GM18868 (cell line): ENCODE data around the gene CYBC1.
A peak's percentile ranks its signal among the peaks of the same experiment; 100 is the strongest.
"Not testable (repeated sequence)": the region's sequence is repeated elsewhere in the genome, so short reads cannot be mapped to it uniquely, and the experiment has no call there.

Source experiments
- ATAC-seq: cut with Tn5 transposase; IDR thresholded peaks from one replicate; pipeline ENCODE4 v1.9.1; 2021; ENCODE audit warnings: mild to moderate bottlenecking, moderate library complexity; ENCODE audit not compliant: unreplicated experiment

The CYBC1 gene

DNA sequence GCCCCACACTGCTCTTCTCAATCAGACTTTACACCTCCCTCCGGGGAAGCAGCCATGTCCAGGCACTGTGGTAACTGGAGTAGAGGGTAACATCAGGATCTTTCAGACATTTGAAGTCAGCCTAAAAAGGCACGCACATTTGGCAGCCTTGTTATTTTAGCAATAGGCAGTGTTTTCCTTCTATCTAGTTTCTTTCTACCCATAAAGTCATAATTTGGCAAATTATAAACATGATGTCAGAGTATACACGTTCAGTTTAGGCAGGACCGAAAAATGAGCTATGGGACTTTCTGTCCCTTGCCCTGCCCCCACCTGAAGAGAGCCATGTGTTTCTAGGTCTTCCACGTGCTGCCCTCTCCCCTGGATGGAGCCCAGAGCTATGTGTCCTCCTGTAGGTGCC, 29.1 kb upstream of the CYBC1 start:
- ATAC-seq, result no peak

DNA sequence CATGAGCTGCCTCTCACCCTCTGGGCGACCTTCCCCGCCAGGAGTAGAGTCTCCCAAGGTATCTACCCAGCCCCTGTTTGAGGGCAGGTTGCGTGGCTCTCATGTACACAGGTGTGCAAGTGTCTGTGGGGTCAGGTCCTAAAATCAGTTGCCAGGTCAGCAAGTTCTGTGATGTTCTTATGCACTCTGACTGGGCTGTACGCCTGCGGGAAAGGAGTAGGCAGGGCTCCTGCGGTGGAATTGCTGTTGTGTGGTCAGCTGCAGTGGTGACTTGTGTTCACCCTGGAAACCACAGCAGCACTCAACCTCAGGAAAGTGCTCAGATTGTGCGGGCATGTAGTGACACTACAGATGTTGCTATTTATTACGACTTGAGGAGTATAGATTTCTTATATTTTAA, 27.4 kb upstream of the CYBC1 start:
- no peak for ATAC-seq

DNA sequence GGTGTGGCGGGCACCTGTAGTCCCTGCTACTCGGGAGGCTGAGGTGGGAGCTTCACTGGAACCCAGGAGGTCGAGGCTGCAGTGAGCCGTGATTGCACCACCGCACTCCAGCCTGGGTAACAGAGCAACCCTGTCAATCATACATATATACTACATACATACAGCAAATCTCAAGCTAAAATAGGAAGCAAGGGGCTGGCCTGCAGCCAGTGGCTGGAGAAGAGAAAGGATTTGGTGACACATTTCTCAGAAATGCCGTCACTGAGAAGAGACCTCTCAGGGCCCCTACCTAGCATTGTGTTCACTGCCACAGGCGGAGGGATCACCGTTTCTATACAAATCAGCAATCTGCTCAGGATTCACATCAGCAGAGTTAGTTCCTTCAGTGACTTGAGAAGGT, 24.9 kb upstream of the CYBC1 start:
- ATAC-seq, result no peak

DNA sequence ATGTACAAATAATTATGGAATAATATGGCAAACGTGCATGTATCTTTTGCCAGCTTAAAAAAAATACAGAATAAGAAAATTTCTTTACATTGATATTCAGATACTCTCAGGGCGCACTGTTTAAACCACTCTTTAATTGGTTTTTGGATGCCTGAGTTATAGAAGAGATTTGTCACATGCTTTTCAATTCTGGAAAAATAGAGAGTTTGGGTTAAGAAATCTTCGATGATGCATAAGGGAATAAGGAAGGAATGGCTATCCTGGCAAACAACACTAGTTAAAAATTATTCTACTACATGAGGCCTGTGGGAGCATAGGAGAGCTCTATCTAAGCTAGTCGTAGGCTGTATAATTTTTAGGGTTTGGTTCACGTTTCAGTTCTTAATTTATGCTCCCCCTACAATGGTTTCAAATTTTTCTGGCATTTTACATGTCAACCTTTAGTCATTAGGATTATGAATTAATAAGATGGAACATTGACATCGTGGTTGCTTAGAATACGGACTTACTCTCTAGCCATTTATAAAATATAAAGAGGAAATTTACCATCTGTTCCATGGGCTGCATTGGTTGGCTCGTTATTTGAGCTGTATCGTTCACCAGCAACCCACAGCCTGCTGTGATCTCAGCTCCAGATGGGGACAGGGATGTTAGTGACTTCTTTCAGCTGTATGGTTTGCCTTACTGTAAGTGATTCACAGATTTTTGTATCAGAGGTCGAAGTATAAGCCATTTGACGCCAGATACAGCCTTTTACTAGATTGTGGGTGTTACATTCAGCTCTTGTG, 23.9 kb upstream of the CYBC1 start:
- no peak for ATAC-seq

DNA sequence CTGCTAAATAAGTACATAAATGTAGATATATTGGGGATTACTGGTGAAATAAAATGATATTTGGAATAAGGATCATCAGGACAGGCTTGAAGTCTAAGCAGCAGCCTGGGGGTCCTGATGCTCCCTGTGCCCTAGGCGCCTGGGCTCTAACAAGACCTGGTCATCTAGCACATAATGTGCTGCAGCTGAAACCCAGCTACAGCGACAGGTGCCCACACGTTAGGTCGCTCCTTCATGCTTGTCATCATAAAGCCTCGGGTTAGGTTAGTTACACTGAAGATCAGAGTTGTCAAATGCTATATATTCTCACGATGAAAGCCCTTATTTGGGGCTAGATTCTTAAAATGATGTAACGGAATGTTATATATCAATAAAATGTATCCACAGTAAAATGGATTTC, 19.5 kb upstream of the CYBC1 start:
- no peak for ATAC-seq

DNA sequence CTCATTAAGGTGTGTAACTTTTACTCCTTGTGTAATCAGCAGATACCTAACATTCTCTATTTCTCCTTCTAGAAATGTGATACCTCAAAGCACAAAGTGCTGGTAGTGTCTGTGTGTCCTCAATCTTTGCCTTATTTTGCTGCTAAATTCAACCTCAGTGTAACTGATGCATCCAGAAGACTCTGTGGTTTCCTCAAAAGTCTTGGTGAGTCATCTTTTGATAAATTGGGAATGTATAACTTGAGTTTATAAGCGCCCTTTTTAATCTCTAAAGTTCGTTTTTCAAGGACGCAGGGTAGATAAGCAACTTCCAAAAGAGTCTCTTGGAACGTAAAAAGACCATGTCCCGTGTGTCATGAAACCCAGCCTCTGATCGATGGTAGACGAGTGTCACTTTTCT, 18.1 kb upstream of the CYBC1 start:
- ATAC-seq, result no peak

DNA sequence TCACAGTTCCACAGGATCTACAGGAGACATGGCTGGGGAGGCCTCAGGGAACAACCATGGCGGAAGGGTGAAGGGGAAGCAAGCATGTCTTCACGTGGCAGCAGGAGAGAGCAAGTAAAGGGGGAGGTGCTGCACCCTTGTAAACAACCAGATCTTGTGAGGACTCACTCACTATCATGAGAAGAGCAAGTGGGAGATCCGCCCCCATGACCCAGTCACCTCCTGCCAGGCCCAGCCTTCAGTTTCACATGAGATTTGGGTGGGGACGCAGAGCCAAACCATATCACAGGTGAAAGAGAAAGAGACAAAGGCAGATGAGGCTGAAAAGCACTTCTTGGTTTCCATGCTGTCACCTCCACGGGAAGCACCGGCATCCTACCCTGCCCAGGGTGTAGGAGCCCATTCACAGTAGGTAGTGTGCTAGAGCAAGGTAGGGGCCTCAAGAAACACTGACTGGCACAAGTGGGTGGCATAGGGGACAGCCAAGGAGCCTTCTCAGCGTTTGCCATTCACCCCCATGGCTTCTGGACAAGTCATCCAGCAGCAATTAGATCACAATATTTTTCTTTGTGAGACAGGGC, 14.6 kb upstream of the CYBC1 start:
- ATAC-seq, result no peak

DNA sequence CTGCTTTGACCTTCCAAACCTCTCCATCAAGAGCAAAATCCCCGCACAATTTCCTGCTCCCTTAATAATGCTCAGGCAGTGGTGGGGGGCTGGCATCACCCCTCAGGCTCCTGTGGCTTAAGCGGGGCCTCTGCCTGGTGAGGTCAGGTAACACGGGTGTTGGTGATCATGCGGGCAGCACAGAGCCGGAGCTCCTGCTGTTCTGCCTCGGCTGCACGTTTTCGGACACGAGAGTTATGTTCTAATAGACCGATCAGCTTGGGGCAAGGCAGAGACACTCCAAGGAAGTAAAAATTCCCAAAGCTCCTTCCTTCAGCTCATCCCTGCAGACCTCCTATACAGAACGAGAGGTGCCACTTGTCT, 14.0 kb upstream of the CYBC1 start:
- no peak for ATAC-seq

DNA sequence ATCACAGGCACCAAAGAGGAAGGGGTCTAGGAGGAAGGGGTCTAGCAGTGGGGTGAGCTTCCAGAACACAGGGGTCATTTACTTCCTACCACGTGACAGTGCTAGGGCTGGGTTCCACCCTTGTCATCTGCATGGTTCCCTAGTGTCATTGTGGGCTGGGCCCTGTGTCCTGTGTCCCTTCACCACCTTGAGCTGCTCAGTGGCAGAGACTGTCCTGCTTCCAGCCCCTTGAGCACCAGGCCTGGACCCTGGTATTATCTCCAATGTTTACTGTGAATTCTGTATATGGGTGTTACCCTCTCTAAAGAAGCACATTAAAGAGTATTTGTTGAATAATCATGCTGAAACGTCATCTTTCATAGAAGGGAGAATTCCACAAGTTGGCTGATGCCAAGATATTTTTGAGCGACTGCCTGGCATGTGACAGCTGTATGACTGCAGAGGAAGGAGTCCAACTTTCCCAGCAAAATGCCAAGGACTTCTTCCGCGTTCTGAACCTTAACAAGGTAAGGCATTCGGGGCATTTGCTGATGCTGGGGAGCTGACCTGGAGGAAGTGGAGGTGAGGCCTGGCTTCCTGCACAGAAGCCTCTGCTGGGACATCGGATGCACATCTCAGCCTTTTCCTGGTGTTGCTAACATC, 13.5 kb upstream of the CYBC1 start:
- no peak for ATAC-seq

DNA sequence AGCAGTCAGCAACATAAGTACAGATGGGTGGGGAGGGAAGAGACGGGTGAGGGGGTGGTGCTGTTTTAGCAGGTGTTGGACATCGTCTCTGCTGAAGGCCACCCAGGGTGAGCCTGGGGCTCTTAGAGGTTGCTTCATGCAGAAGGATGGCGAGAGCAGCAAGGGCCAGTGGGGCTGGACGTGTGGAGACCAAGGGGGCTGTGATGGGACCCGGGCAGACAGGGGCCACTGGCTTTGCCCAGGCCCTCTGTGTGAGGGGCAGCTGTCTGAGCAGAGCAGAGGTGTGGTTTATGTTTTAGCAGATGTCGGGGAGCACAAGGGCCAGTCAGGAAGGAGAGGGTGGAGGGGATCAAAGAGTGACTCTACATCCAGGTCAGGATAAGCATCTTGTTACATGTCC, 12.8 kb upstream of the CYBC1 start:
- no peak for ATAC-seq

DNA sequence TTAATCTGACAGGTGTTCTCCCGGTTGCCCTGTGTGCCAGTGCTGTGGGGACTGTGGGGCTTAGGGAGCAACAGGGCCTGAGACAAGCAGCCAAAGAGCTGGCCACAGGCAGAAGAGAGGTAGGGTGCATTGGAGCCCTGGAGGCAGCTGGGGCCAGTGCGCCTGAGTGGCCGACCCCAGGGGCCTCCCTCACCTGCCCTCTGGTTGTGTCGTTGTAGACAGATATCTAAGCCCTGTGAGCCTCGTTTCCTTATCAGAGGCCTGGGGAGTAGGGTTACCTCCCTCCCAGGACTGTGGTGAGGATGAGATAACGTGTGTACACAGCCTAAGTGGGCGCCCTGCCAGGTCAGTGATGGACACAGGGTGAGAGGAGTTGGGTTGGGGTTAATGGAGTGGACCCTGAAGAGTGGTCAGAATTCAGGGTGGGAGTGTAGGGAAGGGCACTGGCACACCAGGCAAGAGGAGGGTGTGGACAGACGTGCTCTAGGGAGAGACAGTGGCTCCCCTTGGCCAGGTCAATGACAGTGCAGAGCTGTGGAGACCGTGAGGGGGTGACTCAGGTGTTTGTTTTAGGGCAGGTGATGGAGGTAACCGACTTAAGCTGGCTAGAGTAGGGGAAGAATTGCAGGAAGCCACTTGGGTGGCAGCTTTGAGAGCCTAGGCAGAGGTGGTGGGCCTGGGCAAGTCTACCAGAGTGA, 11.4 kb upstream of the CYBC1 start:
- no peak for ATAC-seq

DNA sequence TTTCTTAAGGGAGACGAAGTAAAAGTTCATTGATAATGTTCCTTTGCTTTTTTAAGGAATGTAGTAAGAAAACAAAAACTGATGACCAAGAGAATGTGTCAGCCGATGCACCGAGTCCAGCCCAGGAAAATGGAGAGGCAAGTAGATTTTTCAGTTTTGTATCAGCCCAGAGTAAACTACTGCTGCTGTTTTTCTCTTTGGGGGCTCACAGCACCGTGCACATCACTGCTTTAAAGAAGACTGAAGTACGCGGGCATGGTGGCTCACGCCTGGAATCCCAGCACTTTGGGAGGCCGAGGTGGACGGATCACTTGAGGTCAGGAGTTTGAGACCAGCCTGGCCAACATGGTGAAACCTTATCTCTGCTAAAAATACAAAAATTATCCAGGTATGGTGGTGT, 9.4 kb upstream of the CYBC1 start:
- ATAC-seq, result not testable (repeated sequence)

DNA sequence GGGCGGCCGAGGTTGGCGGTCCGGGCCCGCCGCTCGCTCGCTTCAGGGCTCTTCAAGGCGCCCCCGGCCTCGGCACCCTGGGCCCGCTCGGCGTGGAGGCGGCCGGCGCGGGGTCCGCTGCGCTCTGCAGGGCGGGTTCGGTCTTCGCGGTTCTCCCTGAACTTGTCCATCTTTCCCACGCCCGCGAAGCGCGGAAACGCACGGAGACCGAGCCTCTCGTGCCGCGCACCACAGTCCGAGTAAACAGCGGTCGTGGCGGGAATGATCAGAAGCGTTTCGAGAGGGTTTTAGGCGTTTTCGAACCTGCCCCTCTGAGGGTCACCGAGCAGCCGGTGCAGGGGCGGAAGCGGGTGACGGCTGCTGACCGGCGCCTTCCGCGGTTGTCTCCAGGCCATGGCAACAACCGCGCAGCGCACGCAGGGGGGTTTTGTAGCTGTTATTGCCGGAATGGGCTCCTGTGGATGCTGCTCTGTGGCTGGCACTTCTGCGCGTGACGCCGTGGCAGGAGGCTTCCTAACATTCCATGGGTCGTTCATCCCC, 8.4 kb upstream of the CYBC1 start:
- ATAC-seq, result no peak

DNA sequence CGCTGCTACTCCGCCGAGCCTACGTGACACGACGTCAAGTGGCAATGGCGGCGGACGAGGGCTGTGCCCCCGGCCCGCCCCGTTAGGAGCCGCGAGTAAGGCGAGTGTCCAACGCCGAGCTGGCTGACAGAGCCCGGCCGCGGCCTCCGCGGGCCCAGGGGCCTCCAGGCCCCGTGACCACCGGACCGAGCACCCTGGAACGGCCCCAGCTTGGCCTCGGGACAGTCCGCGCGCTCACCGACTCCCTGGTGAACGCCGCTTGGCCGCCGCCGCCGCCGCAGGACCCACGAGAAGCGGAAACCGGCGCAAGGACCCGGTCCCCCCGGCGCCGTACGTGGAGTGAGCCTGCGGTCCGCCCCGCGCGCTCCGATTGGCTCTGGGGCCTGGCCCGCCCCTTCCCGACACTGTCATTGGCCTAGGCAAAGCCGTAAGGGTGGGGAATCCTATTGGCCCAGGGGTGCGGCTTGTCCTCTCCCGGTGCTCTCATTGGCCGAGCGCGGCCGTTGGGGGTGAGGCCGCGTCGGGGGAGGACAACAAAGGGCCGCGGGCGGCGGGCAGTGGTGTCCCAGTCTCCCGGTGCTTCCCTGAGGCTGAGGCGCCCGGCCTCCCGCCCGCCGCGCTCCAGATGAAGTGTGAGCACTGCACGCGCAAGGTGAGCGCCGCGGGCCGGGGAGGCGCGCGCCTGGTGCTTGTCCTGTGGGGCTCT, 7.8 kb upstream of the CYBC1 start, which contains the start of gene NARF:
Gene NARF, plus strand, starts transcription at position 563 of the 706 bp plus-strand sequence. Its CDS starts 63 bp downstream, at position 626.
- peak; percentile 93 for ATAC-seq

DNA sequence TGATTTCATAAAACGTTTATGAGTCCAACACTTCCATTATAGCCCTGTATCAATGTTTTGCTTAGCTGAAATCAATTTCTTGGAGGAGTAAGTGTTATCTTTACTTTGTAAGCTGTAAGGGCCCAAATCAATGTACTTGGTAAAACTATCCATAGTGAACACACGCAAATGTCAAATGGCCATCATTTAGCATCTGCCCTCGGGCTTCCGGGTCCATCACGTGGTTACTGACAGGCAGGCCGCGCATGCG, 7.3 kb upstream of the CYBC1 start:
- no peak for ATAC-seq

DNA sequence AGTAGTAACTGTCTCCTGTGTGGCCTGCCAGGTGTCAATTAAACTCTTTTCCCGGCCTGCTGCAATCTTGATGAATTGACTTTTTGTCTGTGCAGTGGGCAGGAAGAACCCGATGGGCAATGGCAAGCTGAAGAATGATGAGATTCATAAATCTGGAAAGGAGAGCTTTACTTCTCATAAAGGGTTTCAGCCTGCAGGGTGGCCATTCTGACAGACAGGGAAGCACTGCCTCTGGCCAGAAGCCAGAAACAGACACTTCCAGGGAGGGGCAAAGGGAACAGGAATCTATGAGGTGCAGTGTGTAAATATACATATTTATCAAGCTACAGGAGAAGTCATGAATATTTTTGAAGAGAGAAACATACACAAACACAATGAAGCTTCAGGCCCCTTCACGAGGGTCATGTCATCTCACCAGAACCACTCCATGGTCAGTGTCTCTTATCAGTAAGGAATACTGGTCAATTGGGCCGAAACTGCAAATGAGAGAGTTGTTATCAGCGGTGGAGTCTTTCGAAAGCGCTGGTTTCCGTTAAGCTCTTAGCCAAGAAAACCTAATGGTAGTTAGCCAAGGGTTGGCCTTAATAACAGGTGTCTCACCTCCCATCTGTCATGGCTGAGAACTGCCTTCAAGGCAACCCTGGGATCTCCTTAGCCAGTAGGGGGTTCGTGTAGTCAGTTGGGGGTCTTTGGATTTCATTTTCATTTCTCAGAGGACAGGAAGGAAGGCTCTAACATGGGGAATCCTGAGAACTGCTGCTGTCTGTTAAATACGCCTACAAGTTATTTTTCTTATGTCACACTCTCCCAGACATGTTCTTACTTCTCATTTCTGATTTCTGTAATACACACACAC, 6.7 kb upstream of the CYBC1 start:
- no peak for ATAC-seq

DNA sequence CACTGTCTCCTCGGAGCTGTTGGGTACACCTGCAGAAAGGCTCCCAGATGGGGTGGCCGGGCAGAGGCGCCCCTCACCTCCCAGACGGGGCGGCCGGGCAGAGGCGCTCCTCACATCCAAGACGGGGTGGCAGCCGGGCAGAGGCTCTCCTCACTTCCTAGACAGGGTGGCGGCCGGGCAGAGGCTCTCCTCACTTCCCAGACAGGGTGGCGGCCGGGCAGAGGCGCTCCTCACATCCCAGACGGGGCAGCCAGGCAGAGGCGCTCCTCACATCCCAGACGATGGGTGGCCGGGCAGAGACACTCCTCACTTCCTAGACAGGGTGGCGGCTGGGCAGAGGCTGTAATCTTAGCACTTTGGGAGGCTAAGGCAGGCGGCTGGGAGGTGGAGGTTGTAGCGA, 3.2 kb upstream of the CYBC1 start:
- not testable (repeated sequence) for ATAC-seq

DNA sequence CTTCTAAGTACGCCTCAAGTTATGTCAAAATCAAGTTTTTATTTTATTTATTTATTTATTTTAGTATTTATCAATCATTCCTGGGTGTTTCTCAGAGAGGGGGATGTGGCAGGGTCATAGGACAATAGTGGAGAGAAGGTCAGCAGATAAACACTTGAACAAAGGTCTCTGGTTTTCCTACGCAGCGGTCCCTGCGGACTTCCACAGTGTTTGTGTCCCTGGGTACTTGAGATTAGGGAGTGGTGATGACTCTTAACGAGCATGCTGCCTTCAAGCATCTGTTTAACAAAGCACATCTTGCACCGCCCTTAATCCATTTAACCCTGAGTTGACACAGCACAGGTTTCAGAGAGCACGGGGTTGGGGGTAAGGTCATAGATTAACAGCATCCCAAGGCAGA, 2.6 kb upstream of the CYBC1 start:
- not testable (repeated sequence) for ATAC-seq

DNA sequence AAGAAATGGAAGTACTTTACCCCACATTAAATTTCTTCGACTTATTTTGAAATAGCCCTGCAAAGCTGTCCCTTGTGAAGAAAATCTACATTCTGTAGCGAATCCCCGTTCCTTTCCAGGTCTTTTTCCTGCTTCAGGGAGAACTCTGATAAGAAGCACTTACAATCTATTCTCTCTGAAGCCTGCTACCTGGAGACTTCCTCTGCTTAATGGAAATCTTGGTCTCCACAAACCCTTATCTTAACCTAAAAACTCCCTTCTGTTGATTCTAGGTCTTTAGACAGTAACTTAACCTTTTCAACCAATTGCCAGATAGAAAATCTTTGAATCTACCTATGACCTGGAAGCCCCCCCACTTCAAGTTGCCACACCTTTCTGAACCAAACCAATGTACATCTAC, 1.6 kb upstream of the CYBC1 start:
- ATAC-seq, result no peak

DNA sequence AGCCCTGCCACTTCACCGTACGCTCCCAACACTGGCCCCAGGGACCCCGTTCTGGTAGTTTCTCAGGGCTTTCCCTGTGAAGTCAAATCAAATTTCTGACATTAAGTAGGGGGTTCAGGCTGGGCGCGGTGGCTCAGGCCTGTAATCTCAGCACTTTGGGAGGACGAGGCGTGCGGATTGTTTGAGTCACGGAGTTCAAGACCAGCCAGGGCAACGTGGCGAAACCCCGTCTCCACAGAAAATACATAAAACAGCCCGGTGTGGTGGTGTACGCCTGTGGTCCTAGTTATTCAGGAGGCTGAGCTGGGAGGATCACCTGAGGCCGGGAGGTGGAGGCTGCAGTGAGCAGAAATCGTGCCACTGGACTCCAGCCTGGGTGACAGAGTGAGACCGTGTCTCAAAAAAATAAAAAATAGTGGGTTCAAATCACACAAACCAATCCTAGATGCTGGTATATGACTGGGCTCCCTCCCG, 632 bp downstream of the CYBC1 start:
- ATAC-seq, result peak; percentile 15
